ENCODE measurements around the gene TTLL11.

Gene TTLL11

DNA sequence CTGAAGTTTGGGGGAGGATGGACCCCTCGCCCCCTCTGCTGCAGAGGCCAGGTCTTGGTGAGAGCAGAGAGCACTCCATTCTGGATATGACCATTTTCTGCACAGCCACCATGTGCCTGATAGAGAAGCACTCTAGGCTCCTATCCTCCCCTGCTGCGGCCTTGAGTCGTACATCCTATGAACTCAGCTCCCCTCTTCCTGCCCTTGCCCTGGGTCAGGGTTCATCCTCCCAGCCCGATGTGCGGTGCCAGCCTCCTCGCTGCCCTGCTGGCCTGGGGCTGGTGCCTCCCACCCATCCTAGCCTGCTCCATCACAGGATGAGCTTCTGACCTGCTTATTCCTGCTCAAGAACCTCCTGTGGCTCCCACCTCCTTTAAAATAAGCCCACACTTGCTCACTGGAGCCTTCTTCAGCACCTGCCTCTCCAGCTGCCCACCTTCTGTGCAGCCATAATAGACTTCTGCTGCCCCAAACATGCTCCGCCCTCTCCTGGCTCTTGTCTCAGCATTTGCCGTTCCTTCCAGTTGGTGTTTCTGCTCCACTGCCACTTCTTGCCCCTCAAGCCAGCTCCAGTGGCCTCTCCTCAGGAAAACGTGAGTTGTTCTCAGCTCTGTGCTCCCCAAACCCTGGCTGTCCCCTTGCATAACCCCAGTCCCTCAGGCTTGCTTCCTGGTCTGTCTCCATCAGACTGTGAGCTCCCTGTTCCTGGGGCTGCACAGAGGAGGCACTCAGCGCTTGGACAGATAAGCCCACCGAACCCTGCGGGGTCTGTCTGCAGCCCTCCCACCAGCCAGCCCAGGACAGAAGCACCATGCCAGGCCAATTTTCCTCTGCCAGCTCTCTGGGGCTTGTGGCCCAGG lies 22.3 kb upstream of the TTLL11 start:
- in situ Hi-C loops (cut with MboI; ENCODE audit: low sequenced_read_pairs), result loop anchor here (25.0 kb wide), 1 partner anchor 697 kb away; the partner anchor contains the start of gene OR1K1

DNA sequence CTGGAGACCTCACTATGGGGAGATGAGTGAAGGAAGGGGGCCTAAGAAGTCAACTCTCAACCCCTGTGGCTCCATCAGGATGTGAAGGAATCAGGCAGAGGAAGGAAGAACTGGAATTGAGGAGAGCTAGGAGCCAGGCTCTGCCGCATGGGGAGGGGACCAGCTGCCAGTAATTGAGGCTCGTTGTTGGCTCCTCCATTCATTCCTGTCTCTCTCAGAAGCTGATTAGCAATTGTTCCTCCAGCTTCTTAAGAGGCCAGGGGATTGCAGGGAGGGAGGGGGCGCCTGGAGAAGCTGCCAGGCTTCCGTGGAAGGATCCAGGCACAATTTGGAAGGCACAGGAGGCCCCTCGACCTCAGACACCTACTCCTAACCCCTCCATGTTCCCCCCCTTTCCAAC lies 20.5 kb upstream of the TTLL11 start:
- in situ Hi-C loops (cut with MboI; ENCODE audit: low sequenced_read_pairs), result loop anchor here (25.0 kb wide), 1 partner anchor 699 kb away; the partner anchor contains the start of gene OR1K1

DNA sequence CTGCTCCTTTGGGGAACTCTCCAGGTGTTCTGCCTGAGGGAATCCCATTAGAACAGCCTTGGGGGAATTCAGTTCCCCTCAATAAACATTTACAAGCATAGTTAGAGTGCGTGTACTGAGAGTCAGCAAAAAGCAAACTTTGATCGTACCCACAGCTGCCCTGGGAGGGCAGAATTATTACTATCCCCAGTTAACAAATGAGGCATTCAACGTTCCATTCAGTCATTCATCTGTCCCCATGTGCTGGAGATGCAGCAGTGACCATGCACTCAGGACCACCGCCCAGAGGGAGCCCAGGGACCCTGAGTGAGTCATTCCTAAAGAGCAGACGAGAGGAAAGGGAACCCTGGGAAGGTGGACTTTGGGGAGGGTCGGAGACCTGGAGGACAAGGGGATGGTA lies 19.1 kb upstream of the TTLL11 start:
- in situ Hi-C loops (cut with MboI; ENCODE audit: low sequenced_read_pairs), result loop anchor here (25.0 kb wide), 1 partner anchor 700 kb away; the partner anchor contains the start of gene OR1K1

DNA sequence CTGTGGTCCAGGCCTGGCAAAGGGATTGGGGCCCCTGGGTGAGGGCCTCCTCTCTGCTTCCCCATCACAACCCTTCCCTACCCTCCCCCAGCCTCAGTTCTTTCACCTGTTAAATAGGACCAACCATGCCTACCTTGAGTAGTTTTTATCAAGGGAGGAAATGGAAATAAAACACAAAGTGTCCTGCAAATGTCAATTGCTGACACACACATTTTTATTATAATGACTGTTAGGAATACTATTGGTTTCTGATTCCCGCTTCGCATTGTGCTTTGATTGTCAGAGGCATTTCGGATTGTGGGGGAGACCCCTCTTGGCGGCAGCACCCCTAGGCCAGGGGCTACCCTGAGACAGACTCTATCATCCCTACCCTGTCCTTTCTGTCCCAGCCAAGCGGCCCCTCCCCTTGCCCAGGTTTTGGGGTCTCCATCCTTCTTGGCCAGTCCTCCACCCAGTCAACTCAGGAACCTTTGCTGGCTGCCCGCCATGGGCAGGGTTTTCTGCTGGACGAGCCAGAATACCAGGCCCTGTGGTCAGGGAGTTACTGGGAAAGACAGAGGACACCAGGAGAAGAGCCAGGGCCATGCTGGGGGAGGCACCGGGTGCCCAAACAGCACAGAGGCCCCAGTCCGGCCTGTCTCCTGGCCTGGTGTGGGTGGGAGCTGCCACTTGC lies 18.4 kb upstream of the TTLL11 start:
- in situ Hi-C loops (cut with MboI; ENCODE audit: low sequenced_read_pairs), result loop anchor here (25.0 kb wide), 1 partner anchor 701 kb away; the partner anchor contains the start of gene OR1K1

DNA sequence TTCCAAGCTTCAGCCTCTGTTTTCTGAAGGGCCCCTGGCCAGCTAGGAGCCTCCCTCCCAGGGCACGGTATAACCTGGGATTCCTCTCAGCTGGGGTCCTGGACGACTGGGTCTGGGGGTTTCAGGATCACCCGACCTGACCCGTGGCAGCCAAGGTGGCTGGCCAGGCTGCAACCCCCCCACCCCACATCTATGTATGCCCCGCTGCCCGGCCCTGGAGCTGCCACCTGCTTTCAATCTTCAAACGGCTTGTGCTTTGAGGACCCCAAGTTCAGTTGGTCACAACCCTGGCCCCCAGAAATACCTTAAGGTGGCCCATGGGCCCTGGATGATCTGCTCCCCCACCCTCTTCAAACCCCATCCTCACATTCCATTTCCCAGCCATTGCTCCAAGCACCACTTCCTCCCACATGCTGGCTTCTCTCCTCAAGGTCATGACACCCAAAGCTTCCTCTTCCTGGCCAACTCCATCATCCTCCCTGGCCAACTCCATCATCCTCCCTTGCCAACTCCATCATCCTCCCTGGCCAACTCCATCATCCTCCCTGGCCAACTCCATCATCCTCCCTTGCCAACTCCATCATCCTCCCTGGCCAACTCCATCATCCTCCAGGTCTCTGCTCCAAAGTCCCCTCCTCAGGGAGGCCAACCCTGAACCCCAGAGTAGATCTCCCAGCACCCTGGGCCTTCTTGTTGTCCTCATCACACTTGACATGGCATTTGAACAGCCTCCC lies 17.2 kb upstream of the TTLL11 start:
- in situ Hi-C loops (cut with MboI; ENCODE audit: low sequenced_read_pairs), result loop anchor here (25.0 kb wide), 1 partner anchor 702 kb away; the partner anchor contains the start of gene OR1K1

DNA sequence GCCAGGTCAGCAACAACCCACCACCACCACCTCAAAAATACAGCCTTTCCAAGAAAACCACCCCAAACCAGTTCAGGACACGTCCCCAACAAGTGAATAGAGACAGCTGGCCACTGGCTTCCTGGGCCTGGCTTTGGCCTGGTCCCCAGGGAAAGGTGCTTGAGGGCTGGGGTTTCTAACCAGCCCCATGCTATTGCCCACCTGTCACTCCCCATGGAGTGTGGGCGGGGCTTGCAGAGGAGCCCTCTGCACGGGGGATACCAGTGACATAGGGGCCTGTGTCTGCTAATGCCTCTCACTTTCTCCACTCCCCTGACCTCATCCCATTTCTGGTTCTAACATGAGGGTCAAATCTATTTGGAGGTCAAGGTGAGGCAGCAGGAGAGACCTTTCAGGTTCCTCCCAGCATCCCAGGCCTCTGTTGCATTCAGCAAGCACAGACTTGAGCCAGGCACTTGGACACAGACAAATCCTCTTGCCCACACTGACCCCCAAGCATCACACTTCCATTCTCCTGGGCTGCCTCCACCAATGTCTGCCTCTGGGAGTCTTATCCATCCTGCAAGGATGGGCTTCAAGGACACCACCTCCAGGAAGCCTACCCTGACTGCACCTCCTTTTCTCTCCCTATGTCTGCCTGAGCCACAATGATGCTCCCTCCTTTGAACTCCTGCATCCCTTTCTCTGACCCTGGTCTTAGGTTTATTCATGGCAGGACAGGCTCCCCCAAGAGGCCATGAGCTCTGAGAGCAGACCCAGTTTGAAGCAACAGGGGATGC lies 16.1 kb upstream of the TTLL11 start:
- in situ Hi-C loops (cut with MboI; ENCODE audit: low sequenced_read_pairs), result loop anchor here (25.0 kb wide), 1 partner anchor 703 kb away; the partner anchor contains the start of gene OR1K1

DNA sequence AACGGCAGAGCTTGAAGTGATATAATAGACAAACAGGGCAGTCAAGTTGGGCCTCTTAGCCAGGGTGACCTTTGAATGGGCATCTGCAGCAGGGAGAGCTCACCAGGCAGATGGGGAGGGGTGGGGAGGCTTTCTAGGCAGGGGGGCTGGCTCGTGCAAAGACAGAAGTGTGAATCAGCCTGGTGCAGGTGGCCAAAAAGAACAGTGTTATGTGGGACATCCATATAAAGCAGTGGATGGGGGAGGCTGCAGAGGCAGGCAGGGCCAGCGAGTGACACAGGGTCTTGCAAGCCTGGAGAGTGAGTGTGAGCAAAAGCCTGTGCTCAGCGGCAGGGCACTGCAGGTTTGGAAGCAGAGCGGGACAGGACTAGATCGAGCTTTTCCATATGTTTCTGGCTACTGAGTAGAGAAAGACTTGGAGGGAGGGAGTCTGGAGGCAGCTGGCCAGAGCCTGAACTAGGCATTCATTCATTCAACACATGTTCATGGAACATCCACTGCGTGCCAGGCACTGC lies 14.2 kb upstream of the TTLL11 start:
- in situ Hi-C loops (cut with MboI; ENCODE audit: low sequenced_read_pairs), result loop anchor here (25.0 kb wide), 1 partner anchor 705 kb away; the partner anchor contains the start of gene OR1K1

DNA sequence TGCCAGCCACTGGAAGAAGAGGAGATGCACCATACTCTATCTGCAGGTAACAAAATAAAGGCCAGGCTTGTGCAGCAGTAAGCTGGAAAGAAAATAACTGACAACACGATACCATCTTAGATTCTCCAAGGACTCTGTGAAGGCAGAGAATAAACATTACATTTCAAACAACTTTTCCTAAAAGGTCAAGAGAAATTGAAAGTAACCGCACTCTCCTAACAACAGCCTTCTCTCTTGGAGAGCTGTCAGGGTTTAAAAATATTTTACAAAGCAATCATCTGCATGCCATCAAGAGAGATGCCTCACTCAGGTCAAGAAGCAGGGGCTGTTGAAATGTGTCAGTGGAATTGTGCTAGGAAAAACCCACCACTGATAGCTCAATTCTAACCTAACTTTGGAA lies 13.5 kb upstream of the TTLL11 start:
- in situ Hi-C loops (cut with MboI; ENCODE audit: low sequenced_read_pairs), result loop anchor here (25.0 kb wide), 1 partner anchor 706 kb away; the partner anchor contains the start of gene OR1K1

DNA sequence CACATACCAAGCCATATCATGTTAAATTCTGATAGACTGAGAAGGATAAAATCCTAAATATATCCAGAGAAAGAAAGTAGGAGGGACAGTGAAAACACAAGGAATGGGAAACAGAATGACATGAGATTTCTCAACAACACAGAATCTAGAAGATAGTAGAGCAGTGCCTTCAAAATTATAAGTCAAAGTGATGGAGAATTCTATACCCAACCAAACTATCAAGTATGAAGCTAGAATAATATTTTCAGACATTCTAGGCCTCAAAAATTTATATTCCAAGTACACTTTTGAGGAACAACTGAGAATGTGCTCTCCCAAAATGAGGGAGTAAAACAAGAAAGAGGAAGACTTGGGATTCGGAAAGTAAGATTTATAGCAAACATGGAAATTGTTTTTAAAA lies 10.9 kb upstream of the TTLL11 start:
- in situ Hi-C loops (cut with MboI; ENCODE audit: low sequenced_read_pairs), result loop anchor here (25.0 kb wide), 1 partner anchor 708 kb away; the partner anchor contains the start of gene OR1K1

DNA sequence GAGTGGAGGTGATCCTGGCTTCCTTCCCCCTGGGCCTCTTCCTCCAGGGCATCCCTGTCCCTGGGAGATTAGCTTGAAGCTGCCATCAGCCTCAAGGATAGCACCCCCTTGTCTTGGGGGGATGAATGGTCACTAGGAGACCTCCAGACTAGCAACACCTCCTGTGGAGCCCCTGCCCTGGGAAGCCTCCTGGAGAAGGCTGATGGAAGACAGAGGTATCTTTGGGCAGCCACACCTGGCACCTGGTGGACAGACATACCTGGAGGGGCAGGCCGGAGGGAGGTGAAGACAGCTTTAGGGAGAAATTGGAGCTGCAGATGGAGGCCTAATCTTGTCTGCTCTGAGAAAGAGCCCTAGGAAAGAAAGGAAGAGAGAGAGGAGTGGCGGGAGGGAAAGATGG lies 9.0 kb upstream of the TTLL11 start:
- in situ Hi-C loops (cut with MboI; ENCODE audit: low sequenced_read_pairs), result loop anchor here (25.0 kb wide), 1 partner anchor 710 kb away; the partner anchor contains the start of gene OR1K1

DNA sequence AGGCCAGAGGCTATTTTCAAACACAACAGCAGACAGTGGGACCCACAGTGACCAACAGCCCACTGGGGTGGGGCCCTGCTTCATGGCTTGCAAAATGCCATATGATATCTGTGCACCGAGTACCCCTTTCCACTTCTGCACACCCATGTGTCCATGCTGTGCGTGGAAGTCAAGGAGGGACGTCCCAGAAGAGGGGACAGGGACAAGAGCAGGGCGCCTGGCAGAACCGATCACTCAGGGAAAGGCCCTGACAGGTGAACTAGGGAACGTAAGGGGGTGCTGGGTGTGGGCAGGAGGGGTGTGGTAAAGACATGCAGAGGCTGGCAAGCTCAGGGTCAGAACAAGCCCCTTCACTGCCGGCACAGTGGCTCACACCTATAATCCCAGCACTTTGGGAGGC lies 7.6 kb upstream of the TTLL11 start:
- in situ Hi-C loops (cut with MboI; ENCODE audit: low sequenced_read_pairs), result loop anchor here (25.0 kb wide), 1 partner anchor 712 kb away; the partner anchor contains the start of gene OR1K1

DNA sequence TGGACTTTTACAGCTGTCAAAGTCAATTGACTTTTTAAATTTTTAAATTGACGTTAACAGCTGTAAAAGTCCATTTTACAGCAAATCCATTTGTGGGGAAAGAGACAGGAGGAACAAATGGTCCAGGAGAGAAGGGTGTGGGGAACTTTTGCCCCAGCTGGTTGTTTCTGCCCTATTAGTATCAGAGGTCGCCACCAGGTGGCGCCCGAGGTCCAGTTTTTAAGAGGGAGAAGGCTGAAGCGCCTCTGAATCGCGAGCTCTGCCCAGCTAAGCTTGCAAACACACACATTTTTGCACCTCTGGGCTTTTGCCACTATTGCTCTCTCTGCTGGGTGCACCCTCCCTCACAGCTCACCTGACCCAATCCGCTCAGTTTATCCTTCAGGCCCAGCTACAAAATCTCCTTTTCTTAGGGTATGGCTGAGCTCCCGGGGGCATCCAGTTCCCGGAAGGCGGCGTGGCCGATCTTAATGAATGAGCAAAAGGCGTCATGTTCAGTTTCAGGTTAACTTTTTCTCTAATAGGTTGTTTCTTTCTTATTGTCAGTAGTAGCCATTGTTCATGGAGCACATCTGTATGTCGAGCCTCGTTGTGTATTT lies 6.3 kb upstream of the TTLL11 start:
- in situ Hi-C loops (cut with MboI; ENCODE audit: low sequenced_read_pairs), result no loop called here

DNA sequence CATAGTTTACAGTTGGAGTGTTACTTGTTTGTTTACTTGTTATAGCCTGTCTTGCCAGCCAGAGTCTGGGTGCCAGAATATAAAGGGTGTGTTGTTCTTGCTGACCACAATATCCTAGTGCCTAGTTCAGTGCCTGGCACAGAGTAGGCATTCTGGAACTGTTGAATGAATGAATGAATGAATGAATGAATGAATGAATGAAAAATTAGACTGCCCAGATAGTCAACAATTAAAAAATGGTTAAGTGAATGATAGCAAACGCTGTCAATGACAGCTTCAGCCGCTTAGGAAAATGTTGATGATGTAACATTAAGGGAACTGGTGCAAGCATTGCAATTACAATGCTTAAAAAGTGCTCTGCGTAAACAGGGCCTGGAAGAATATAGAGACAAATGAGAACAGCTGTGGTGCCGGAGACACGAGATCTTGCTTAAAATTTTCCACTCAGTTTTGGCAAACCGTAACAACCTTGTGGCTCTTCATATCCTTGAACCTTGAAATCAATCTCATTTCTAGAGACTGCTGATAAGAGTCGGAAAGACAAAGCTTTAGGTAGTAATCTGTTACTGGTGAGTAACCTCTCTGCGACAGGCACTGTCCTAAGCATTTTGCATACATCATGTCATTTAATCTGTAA lies 4.7 kb upstream of the TTLL11 start:
- in situ Hi-C loops (cut with MboI; ENCODE audit: low sequenced_read_pairs), result no loop called here

DNA sequence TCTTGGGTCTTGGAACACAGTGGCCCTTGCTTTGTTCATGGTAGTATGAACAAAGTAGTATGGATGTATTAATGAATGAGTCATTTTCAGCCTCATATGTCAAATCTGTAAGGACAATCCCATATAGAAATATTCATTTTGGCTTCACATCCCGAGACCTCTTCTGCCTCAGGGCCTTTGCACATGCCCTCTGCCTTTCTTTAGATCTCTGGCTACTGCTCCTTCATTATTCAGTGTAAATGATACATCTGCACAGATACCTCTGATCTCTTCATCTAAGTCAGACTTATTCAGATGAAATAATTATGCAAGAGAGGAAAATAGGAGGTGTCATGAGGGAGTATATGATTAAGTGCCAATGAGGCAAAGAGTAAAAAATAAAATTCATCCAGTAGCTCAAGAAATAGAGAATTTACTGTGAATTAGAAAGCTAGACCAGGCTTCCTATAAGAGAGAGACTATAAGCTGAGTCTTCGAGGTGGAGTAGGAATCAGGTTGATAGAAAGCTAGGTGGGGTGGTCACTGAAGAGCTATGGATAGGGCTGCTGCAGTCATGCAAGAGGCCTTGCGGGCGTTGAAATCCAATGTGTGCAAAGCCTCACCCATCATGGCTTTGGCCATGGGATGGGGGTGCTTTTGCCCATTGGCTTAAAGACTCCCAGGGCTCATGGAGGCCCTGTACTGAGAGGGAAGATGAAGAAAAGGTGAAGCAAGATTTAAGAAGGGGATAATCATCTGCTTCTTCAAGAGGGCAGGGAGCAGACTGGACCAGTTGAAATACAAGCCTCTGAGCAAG lies 3.7 kb upstream of the TTLL11 start:
- in situ Hi-C loops (cut with MboI; ENCODE audit: low sequenced_read_pairs), result no loop called here

DNA sequence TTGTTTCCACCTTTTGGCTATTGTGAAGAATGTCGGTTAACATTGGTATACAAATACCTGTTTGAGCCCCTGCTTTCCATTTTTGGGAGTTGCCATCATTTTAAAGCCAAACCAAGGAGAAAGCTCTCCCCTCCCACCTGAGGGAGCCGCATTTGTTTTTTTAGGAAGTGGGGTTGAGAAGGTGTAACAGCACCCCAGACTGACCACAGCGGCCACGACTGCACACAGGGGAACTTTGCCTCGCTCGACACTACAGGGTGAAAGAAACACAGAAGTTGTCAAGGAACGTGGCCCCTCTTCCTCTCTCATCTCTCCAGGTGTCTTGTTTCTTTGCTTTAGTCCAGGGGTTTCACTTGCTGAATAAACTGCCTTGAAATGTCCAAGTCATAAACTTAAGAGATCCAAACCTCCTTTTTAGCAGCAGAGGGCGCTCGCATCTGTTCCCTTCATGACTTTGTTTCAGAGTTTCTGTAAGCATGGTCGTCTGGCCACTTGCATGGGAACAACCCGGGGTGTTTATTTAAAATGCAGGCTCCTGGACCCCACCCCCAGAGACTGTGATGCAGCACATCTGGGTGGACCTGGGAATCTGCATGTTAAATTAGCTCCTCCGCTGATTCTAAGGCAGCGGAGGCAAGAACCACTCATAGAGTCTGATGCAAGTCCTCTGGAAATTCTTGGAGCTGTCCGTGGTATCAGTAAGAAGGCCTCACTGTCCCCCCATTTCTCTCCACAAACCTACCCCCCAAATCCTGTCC lies 2.1 kb upstream of the TTLL11 start:
- in situ Hi-C loops (cut with MboI; ENCODE audit: low sequenced_read_pairs), result no loop called here

DNA sequence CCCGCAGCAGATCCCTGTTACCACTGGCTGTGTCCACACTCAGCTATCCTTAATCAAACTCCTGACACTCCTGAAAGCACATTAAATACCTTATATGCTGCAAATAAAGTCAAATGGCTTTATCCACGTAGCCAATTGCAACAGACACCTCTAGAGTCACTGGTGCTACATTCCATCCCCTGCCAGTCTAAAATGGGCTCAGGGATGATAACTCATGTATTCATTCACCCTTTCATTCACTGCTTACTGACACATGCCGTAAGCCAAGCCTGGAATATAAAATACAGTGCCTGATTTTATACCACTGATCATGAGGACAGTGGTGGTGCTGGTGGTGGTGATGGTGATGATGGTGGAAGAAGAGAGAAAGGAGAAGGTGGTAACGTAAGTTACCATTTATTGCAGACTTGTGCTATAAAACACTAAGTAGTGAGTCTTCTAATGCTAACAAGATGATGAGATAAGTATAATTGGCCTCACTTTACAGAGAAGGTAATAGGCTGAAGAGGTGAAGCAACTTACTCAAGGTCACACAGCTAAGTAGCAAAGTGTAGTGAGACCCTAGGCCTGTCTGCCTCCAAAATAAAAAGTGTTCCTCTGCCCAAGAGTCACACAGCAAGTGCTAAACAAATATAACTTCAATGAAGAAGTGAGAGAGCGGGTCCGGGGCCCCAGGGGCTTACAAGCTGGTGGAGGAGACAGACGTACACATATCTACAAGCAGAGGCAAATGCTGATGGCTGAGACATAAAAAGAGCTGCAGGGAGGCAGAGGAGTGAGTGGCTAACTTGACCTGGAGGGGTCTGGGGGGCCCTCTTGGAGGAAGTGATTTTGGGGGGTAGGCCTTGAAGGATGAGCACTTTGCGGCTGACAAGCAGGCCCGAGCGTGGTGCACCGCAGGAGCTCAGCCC lies 1.2 kb downstream of the TTLL11 start:
- in situ Hi-C loops (cut with MboI; ENCODE audit: low sequenced_read_pairs), result no loop called here
